Neural crest cell (in vitro differentiated cells): Measurements from ENCODE around the gene MYPN. TPM values are rescaled to one million over a fixed set of nuclear protein-coding genes. Genes with fewer than 3 reads are reported as not detected.

Experiments
- DNase-seq: peaks from one replicate; pipeline ENCODE4 v3.0.0; 2021; ENCODE audit warnings: low read depth, mixed read lengths, low spot score
- H3K27ac Mint-ChIP-seq: one replicate; pipeline ENCODE4 v1.8.0; 2021; ENCODE audit warnings: mild to moderate bottlenecking, mixed read lengths; ENCODE audit not compliant: unreplicated experiment
- H3K27me3 Mint-ChIP-seq: 2 replicates; pipeline ENCODE4 v1.8.0; 2021; ENCODE audit warnings: low read depth, mild to moderate bottlenecking, mixed read lengths
- H3K36me3 Mint-ChIP-seq: 2 replicates; pipeline ENCODE4 v1.8.0; 2021; ENCODE audit warnings: low read depth, mild to moderate bottlenecking, mixed read lengths
- H3K4me1 Mint-ChIP-seq: 2 replicates; pipeline ENCODE4 v1.8.0; 2021; ENCODE audit warnings: mixed read lengths
- H3K4me3 Mint-ChIP-seq: one replicate; pipeline ENCODE4 v1.8.0; 2021; ENCODE audit warnings: mild to moderate bottlenecking, mixed read lengths
- H3K9me3 Mint-ChIP-seq: 2 replicates; pipeline ENCODE4 v1.8.0; 2021; ENCODE audit warnings: mixed read lengths
- CTCF ChIP-seq: fragments of 200-600 bp; sonication (generic); conservative IDR thresholded peaks from 2 replicates; pipeline ENCODE4 v1.5.0; 2021; ENCODE audit warnings: antibody characterized with exemption, mild to moderate bottlenecking
- total RNA-seq: library from RNA; stranded (reverse); gene quantifications from 2 replicates; pipeline ENCODE4 v1.2.1, GENCODE V29; 2021

MYPN gene
- total RNA-seq, 1 donor from 2014 or later, result not detected

- no peak overlapping the region for H3K4me3 Mint-ChIP-seq
- H3K9me3 Mint-ChIP-seq, result no peaks in the 10 kb centered on the region
- no peak overlapping the region for H3K27ac Mint-ChIP-seq
- peaks cover under 1% of the 10 kb centered on the region for H3K4me1 Mint-ChIP-seq
- no peaks in the 10 kb centered on the region for H3K36me3 Mint-ChIP-seq
- no peak for TF ChIP-seq CTCF
- no peak for DNase-seq
- H3K27me3 Mint-ChIP-seq, result peaks cover 2% of the 10 kb centered on the region
These were observed 18.7 kb downstream of the MYPN start for GRCh38 chr10:68128015-68128414.

- H3K36me3 Mint-ChIP-seq, result no peaks in the 10 kb centered on the region
- no peaks in the 10 kb centered on the region for H3K9me3 Mint-ChIP-seq
- H3K27ac Mint-ChIP-seq, result no peak overlapping the region
- TF ChIP-seq CTCF, result no peak
- no peaks in the 10 kb centered on the region for H3K27me3 Mint-ChIP-seq
- peaks cover 9% of the 10 kb centered on the region for H3K4me1 Mint-ChIP-seq
- no peak overlapping the region for H3K4me3 Mint-ChIP-seq
- DNase-seq, result no peak
These were observed 23.1 kb downstream of the MYPN start for GRCh38 chr10:68132391-68132790.

GRCh38 chr10:68133523-68133922 lies 24.2 kb downstream of the MYPN start:
- Mint-ChIP-seq H3K4me1 (peaks cover 9% of the 10 kb centered on the region), H3K9me3 (no peaks in the 10 kb centered on the region), H3K27me3 (no peaks in the 10 kb centered on the region), H3K4me3 (no peak overlapping the region), H3K27ac (no peak overlapping the region), H3K36me3 (no peaks in the 10 kb centered on the region)
- no peak for TF ChIP-seq CTCF
- DNase-seq, result no peak

- no peak overlapping the region for H3K27ac Mint-ChIP-seq
- TF ChIP-seq CTCF, result no peak
- H3K27me3 Mint-ChIP-seq, result no peaks in the 10 kb centered on the region
- DNase-seq, result no peak
- no peaks in the 10 kb centered on the region for H3K36me3 Mint-ChIP-seq
- H3K4me1 Mint-ChIP-seq, result peaks cover 9% of the 10 kb centered on the region
- H3K9me3 Mint-ChIP-seq, result no peaks in the 10 kb centered on the region
- no peak overlapping the region for H3K4me3 Mint-ChIP-seq
These were observed 26.1 kb downstream of the MYPN start for GRCh38 chr10:68135362-68135761.

GRCh38 chr10:68135922-68136792 lies 26.9 kb downstream of the MYPN start:
- Mint-ChIP-seq H3K4me3 (no peak overlapping the region), H3K36me3 (no peaks in the 10 kb centered on the region), H3K27me3 (no peaks in the 10 kb centered on the region), H3K27ac (no peak overlapping the region), H3K4me1 (peaks cover 9% of the 10 kb centered on the region), H3K9me3 (no peaks in the 10 kb centered on the region)
- DNase-seq, result no peak
- no peak for TF ChIP-seq CTCF
